GM19023 (cell line): ENCODE measurements around the gene ZBTB43.

Experiments used
- ATAC-seq: cut with Tn5 transposase; IDR thresholded peaks from one replicate; pipeline ENCODE4 v1.9.1; 2021; ENCODE audit warnings: mild to moderate bottlenecking, moderate library complexity; ENCODE audit not compliant: unreplicated experiment

Gene ZBTB43

DNA sequence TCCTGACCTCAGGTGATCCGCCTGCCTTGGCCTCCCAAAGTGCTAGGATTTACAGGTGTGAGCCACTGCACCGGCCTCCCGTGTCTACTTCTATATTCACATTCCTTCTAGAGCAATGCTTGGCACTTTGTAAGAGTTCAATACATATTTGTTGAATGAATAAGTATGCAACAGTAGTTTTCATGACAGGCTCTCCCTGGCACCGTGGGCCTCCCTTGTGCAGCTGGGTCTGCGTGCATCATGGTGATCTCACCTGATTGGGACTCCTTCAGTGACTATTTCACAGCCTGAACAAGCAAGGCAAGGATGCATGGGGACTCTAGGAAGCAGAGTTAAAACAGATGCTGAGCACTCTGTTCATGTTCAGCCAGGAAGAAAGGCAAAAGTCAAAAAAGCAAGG, 48.8 kb downstream of the ZBTB43 start:
- ATAC-seq: no peak

DNA sequence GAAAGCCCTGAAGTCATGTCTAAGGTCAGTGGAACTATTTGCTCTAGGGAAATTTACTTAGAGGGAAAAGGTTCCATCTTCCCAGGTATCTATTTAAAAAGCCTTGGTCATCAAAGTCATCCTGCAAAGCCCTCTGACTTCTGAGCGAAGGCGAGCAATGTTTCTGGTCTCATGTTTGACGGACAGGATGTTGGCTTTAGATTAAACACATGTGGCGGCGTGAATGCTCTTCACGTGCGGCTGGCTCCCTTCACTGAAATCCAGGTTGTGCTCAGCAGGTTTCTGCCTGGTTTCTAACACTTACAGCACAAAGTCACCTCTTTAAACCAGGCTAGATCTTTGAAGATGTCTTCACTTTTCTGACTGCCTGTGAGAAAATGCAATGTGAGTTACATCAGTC, 49.9 kb downstream of the ZBTB43 start:
- ATAC-seq: no peak

DNA sequence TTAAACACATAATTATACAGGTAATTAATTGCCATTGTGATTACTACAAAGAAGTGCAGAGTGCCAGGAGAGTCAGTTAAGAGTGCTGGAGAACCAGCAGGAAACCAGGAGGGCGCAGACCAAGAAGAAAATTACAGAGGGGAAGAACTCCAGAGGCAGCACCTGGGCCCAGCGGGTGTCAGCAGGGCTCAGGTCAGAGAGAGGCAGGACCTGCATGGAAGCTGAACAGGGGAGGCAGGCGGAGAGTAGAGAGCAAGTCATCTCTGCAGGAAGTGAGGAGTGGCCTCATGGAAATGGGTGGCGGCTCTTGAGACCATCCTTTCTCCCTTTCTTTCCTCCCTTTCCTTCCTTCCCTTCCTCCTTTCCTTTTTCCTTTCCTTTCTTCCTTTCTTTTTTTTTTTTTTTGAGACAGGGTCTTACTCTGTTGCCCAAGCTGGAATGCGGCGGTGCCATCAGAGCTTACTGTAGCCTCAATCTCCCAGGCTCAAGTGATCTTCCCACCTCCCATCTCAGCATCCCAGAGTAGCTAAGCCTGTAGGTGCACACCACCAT, 51.6 kb downstream of the ZBTB43 start:
- ATAC-seq: no peak

DNA sequence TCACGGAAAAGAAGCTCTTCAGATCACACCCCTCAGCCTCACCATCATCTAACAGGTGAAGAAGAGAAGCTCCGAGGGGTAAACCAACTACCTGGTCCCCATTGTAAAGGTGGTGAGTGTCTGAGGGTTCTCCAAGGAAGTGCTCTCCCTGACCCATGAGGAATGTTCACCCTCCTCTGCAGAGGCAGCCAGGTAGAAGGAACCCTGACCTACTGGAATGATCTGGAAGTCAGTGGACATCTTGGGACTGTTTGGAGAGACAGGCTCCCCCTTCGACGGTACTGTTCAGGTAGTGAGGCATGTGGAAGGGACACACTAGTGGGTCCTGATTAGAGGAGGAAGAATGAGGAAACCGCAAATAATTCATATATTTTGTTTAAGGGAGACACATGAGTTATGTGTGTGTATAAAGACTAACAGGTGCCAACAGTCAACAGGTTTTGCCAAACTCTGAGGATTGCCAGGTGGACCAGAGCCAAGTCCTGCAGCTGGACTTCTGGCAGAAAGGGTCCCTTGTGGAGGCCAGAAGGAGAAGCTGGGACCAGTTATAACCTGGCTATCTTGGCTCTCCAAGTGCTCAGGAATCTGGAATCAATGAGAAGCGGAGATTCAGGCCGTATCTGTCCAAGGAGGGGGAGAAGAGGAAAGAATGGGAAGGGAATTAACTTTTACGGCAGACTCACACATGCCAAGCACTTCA, 52.6 kb downstream of the ZBTB43 start:
- no peak for ATAC-seq

DNA sequence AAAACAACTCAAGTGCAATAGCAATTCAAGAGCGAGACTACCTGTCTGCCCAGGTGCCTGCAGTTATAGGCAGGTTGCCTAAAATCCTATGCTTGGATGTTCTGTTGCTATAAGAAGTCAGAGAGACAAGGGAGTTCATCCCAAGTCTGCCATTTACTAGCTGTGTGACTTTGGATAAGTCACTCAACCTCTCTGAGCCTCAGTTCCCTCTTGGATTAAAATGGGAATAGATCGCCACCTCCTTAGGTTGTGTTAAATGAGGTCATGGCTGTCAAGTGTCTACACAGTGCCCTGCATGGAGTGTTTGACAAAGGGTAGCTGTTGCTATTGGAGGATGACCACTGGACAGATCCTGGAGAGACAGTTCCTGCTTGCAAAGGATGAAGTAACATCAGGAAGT, 54.3 kb downstream of the ZBTB43 start:
- ATAC-seq: no peak

DNA sequence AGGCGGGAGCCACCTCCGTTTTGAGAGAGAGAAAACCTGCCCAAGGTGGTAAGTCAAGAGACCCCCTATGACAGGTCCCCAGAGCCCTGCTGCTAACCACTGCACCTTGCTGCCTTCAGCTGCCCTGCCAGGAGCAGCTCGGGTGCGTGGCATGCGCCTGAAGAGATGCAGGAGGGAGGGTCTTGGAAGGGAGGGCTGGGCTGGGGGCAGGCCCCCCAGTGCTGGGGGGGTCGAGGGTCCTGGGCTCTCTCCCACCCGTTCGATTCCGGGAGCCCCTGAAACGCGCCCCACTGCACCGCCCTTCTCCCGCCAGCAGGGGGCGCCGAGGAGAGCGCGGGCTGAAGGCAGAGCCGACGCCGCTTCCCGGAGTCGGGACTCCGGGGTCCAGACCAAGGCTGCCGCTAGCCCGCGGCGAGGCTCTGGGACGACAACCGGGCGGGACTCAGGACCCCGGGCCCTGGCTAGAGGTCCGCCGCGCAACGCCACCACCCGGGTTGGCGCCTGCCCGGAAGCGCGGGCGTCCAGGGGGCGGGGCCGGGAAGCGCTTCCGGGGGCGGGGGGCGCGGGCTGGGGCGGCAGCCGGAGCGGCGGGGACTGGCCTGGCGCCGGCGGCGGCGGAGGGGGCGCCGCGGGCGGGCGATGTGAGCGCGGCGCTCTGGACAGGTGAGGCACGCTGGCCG, 55.4 kb downstream of the ZBTB43 start, which contains the start of gene ZBTB34:
Gene ZBTB34, plus strand, starts transcription at position 563 of the 680 bp plus-strand sequence. CDS start 18,761 bp downstream, outside the sequence.
- ATAC-seq: peak; percentile 71

DNA sequence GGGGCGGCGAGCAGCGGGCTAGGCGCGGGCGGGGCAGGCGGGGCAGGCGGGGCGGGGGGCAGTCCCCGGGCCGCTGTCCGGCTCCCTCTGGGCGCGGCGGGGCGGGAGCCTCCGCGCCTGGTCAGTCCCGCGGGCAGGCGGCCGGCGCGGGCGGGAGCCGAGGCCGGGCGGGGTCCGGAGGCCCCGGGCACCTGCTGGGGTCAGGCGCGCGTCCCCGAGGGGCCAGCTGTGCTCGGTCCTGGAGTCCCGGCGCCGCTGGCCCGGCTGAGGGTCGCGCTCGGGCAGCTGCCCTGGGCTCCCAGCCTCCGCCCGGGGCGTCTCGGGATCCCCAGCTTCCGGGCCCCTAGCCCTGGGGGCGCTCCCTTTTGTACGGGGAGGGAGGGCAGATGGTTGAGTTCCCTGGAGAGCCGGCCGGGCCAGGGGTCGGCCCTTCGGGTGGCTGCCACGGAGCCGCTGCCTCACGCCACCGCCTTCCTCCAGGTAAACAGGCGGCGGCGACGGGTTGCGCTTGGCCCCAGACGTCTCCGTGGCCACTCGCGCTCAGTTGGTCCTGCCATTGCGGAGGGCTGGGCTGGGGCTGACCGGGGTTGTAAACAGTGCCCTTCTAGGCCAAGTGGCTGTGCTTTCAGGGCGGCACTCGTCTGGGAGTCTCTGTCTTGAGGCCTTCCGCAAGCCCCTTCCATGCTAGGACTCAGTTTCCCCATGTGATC, 56.1 kb downstream of the ZBTB43 start:
- peak; percentile 27 for ATAC-seq

DNA sequence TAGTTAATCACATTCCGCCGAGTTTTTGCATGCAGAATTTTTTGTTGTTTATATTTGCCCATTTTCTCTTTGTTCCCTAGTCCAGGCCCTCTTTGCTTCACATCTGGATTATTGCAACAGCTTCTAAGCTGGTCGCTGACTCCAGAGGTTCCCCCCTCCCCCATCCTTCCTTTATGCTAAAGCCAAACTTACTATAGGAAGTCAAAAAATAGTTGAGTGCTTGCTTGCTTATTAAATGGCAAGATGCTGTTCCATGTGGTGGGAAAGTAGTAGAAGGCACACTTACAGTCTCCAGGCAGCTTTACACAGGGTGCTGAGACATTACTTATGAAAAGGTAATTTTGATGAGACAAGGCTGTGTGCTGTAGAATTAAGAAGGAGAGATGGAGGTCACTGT, 56.9 kb downstream of the ZBTB43 start:
- no peak for ATAC-seq

DNA sequence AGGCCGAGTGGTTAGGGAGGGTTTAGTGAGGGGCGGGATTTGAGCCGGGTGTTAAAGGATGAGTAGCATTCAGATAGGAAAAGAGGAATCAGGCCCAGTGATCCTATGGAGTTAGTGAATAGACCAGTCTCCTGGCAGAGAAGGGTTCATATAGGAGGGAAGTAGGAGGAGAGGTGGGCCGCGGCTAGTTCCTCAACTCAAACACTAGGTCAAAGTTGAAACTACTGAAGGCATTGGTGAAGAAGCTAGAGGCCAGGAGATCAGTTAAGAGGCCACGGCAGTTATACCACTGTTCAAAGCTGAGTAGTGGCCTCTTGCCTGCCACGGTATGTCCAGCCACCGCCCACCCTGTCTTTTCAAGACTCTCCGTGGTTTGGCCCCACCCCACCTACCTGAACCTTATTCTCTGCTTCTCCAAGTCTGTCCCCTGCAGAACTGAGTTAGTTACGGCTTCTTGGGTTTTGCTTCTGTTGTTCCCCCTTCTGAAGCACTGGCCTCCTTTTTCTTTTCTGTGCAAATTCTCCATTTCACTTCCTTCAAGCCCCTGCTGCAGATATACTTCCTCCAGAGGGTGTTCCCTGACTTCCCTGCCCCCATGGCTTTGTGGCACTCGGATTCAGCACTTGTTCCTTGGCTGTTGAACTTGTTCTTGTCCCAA, 57.4 kb downstream of the ZBTB43 start:
- ATAC-seq: no peak

DNA sequence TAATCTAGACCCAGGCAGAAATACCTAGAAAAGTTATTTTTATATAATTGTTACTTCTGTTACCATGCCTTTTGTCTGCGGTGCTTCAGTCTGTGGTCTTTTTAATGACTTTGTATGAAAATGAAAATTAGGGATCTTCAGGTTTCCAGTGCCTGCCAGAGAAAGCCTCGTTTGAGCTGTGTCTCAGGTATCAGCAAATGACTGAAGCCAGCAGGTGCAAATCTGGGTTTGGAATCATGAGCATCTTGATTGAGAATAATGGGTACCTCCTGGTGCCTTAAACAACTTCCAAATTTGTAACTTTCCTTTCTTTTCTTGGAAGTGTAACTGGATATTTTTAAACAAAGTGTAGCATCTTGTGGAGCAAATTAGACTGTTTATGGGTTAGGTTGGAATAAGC, 59.9 kb downstream of the ZBTB43 start:
- ATAC-seq: no peak

DNA sequence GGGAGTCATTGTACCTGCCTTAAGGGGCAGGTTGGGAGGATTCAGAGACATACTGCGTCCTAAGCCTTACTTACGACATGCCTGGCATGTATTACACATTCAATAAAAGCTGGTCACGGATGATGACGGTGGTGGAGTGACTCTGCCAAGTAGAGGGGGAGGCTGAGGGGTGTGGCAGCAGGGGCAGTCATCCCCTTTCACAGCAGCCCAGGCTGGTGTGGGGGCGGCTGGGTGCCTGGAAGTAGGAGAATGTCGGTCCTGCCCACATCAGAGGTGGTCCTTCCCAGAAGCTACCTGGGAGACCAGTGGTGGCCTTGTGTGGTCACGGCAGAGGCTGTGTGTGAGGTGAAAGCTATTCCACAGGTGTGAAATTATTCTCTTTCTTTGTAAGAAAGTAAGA, 64.5 kb downstream of the ZBTB43 start:
- ATAC-seq: no peak

DNA sequence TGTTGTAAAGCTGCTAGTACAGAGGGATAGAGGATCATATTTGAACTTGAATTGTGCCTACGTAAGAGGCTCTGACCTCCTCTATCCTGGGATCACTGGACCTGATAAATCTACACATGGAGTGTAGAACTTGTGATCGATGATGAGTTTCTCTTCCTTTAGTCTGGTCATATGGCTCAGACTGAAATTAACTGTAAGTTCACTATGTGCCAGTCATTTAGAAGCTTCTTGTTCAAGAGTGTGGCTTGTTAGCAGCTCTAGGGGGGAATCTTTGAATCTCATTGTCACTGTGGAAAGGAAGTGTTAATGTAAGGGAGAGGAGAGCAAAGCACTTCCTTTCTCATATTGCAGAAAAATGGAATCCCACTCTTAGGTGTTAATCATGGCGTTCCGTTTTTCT, 67.7 kb downstream of the ZBTB43 start:
- no peak for ATAC-seq

DNA sequence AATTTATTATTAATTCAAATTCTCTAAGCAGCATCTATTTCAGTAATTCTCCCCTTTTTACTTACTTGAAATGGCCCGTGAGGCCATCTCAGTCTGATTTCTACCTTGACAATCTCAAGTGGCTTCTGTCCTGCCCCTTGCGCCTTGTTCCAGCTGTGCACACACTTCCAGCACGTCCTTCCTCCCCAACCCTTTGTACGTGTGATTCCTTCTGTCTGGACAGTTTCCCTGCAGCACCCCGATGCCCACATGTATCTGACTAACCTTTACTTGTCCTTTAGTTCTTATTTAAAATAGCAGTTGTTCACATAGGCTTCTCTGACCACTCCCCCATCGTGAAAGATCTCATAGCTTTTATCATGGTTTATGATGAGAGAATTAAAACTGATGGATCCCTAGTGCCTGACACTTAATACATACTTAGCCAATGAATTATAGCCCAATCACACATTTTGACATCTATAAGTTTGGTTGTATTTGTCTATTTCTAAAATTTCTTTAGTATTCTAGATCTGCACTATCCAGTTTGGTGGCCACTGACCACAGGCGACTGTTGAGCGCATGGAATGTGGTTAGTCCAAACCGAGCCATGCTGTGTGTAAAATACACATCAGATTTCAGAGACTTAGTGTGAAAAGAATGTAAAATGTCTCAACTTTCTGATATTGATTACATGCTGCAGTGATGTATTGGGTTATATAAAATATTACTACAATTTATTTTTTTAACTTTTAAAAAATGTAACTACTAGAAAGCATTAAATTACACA, 69.9 kb downstream of the ZBTB43 start:
- no peak for ATAC-seq

DNA sequence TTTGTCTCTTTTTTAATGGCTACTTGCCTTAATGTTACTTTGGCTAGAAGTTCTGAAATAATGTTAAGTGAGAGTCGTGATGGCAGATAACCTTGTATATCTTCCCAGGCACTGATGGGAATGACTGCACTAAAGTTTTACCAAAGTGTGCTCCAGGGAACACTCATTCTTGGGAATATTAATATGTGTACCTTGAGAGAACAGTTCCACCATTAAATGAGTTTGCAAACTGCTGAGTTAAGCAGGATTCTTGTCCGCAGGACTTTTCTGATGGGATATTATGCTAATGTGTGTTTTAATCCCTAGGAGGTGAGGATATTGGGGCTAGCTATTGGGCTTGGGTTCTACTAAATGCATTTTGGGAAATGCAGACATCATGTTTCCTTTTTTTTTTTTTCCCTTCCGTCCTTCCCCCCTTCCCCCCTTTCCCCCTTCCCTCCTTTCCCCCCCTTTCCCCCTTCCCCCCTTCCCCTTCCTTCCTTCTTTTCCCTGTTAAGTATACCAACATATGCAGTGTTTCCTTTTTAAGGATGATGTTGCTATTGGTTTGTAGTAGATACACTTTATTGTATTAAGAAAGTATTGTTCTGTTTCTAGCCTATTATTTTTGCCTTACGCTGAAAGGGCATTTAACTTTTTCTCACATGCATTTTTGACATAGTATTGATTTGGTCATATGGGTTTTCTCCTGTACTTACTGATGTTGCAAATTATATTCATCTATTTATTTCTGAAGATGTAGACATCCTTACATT, 71.1 kb downstream of the ZBTB43 start:
- ATAC-seq: no peak

DNA sequence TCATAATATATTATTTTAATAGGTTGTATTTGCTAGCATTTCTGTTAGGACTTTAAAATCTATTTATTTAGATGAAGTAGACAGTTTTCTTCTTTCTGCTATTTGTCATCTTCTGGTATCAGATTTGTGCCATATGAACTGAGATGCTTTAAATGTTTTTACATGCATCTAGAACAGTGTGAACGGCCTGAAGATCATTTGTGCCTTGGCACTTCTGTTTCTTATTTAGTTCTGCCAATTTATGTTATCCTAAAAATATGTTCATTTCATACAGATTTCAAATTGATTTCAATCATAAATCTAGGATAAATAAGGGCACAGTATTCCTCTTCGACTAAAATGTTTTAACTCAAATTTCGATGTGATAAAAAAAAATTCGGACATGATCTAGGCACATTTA, 71.7 kb downstream of the ZBTB43 start:
- ATAC-seq: no peak

DNA sequence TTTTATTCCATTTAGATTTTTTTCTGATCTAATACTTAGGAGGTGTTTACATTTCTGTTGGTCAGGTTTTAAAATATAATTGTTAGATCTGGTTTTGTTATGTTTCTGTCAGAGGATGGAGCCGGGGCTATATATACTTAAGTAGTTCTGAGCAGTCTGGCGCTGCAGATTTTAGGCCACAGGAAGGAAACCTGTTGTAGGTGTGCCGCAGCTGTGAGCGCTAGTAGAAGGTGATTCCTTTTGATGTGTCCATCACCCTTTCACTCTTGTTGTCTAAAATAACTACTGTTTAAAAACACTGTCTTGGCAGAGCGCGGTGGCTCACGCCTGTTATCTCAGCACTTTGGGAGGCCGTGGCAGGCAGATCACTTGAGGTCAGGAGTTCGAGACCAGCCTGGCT, 72.6 kb downstream of the ZBTB43 start:
- no peak for ATAC-seq

DNA sequence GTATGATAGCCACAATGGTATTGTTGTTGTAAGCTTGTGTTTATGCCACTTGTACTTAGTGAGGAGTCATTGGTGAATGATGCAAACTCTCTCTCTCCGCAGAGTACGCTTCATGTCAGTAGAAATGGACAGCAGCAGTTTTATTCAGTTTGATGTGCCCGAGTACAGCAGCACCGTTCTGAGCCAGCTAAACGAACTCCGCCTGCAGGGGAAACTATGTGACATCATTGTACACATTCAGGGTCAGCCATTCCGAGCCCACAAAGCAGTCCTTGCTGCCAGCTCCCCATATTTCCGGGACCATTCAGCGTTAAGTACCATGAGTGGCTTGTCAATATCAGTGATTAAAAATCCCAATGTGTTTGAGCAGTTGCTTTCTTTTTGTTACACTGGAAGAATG, 74.4 kb downstream of the ZBTB43 start:
- ATAC-seq: no peak

DNA sequence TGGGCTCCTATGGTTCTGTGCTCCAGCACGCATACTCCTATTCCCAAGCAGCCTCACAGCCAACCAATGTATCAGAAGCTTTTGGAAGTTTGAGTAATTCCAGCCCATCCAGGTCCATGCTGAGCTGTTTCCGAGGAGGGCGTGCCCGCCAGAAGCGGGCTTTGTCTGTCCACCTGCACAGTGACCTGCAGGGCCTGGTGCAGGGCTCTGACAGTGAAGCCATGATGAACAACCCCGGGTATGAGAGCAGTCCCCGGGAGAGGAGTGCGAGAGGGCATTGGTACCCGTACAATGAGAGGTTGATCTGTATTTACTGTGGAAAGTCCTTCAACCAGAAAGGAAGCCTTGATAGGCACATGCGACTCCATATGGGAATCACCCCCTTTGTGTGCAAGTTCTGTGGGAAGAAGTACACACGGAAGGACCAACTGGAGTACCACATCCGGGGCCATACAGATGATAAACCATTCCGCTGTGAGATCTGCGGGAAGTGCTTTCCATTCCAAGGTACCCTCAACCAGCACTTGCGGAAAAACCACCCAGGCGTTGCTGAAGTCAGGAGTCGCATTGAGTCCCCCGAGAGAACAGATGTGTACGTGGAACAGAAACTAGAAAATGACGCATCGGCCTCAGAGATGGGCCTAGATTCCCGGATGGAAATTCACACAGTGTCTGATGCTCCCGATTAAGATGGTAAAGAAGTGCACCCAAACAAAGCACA, 75.5 kb downstream of the ZBTB43 start:
- no peak for ATAC-seq

DNA sequence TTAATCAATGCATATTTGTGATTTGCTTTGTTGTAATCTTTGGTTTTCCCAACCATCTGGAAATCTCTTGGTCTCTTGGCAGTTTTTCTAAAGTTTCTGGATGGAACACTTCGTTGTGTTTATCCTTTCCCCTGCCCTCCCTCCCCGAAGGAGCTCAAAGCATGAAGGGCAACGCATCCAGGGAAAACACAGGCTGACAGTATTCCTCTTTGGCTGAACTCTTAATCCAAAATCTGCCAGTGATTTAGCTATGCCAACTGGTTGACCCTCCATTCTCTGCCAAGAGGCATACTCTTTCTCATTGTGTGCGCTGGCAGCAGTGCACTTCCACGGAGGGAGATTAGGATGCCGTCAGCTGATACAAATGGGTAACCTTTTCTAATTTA, 76.1 kb downstream of the ZBTB43 start:
- ATAC-seq: no peak
